AG04450 (cell line): ENCODE data around the gene NDST4. TPM values are rescaled to one million over a fixed set of nuclear protein-coding genes. Genes with fewer than 3 reads are reported as not detected.

Experiments
- CTCF ChIA-PET: fragments of 300-600, 350-600 bp; formaldehyde crosslinking; extraction: SDS; loops from one replicate; lab custom pipeline; 2022; ENCODE audit warnings: antibody characterized with exemption, inconsistent platforms; lab: Charles Lee
- POLR2A ChIA-PET: fragments of 350-600 bp; formaldehyde crosslinking; extraction: SDS; loops from one replicate; lab custom pipeline; 2021; ENCODE audit warnings: antibody characterized with exemption, inconsistent platforms; lab: Yijun Ruan, JAX
- DNase-seq: peaks from one replicate; pipeline ENCODE4 v3.0.0-alpha.2; 2011; ENCODE audit warnings: low read depth, low spot score
- H3K27ac ChIP-seq: one replicate; pipeline ENCODE4 v1.5.1; 2012; ENCODE audit warnings: low read depth, low read length, control low read depth
- H3K27me3 ChIP-seq: one replicate; pipeline ENCODE4 v1.6.0; 2012; ENCODE audit warnings: low read length; ENCODE audit not compliant: control insufficient read depth, insufficient read depth
- H3K4me3 ChIP-seq: 2 replicates; pipeline ENCODE4 v1.5.1; 2011; ENCODE audit warnings: mild to moderate bottlenecking, low read depth, low read length, control low read depth
- H3K9me3 ChIP-seq: 2 replicates; pipeline ENCODE4 v1.5.1; 2012; ENCODE audit warnings: low read length; ENCODE audit not compliant: control insufficient read depth, insufficient read depth
- polyA plus RNA-seq: library from polyadenylated mRNA; depleted of rRNA; stranded (reverse); fragments of >200 nt; gene quantifications from 2 replicates; pipeline ENCODE4 v1.2.3, GENCODE V29; 2011
- TF ChIP-seq, protein P1 (sequence below): IDR thresholded peaks from 2 replicates; pipeline ENCODE4 v1.5.1; 2011; ENCODE audit warnings: low read depth, low read length, control low read depth, inconsistent platforms

Gene NDST4
- polyA plus RNA-seq, 1 experiment, result not detected

DNA sequence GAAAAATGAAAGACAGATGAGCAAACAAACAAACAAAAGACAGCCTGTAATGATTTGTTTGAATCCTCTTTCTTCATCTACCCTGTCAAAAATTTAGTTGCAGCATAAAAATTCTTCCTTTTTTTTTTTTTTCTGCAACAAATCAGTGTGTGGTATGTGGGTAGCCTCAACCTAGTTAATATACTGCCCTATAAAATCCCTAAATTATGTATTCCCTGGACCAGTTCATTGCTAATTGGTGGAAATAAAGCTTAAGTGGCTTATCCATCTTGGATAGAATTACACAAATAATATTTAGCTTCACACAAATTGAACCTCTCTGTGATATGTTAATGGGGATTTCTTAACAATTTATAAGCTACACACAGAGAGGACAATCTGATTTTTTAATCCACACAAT is 208.4 kb downstream of the NDST4 start:
- CTCF ChIA-PET, result no interaction called here
- no peak overlapping the region for H3K4me3 ChIP-seq
- no peaks in the 10 kb centered on the region for H3K9me3 ChIP-seq
- no peak overlapping the region for H3K27ac ChIP-seq
- TF ChIP-seq, protein P1, sequence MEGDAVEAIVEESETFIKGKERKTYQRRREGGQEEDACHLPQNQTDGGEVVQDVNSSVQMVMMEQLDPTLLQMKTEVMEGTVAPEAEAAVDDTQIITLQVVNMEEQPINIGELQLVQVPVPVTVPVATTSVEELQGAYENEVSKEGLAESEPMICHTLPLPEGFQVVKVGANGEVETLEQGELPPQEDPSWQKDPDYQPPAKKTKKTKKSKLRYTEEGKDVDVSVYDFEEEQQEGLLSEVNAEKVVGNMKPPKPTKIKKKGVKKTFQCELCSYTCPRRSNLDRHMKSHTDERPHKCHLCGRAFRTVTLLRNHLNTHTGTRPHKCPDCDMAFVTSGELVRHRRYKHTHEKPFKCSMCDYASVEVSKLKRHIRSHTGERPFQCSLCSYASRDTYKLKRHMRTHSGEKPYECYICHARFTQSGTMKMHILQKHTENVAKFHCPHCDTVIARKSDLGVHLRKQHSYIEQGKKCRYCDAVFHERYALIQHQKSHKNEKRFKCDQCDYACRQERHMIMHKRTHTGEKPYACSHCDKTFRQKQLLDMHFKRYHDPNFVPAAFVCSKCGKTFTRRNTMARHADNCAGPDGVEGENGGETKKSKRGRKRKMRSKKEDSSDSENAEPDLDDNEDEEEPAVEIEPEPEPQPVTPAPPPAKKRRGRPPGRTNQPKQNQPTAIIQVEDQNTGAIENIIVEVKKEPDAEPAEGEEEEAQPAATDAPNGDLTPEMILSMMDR, result no peak
- no peak for DNase-seq
- POLR2A ChIA-PET, result no interaction called here
- H3K27me3 ChIP-seq, result no peaks in the 10 kb centered on the region

DNA sequence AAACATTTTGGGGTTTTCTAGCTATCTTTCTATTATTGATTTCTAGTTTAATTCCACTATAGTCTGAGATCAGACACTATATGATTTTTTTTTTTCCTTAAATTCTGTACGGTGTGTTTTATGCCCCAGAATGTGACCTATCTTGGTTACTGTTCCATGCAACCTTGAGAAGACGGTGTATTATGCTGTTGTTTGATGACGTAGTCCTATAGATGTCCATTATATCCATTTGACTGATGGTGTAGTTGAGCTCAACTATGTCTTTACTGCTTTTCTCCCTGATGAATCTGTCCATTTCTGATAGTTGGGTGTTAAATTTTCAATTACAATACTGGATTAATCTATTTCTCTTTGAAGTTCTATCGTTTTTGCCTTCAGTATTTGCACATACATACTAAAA is 212.5 kb downstream of the NDST4 start:
- no peak overlapping the region for H3K27ac ChIP-seq
- H3K4me3 ChIP-seq, result no peak overlapping the region
- DNase-seq, result no peak
- CTCF ChIA-PET, result no interaction called here
- TF ChIP-seq, protein P1, result no peak
- H3K27me3 ChIP-seq, result no peaks in the 10 kb centered on the region
- POLR2A ChIA-PET, result no interaction called here
- no peaks in the 10 kb centered on the region for H3K9me3 ChIP-seq

DNA sequence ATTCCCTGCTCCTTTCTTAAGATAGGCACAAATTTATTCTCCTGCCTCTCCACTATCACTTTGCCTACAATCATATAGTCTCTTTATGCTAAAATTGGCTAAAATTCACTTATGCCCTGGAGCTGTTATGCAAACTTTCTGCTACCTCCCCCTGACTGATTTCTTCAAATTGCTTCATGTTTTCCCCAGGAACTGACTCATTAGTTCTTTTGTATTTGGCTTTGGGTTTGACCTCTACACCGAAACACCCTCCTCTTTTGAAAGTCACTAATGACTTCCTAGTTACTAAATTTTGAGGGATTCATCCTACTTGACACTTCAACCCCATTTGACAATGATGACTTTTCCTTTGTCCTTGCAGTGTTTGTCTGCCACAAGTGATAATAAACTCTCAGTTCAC is 222.6 kb downstream of the NDST4 start:
- ChIA-PET POLR2A (no interaction called here), CTCF (no interaction called here)
- H3K27me3 ChIP-seq, result no peaks in the 10 kb centered on the region
- no peaks in the 10 kb centered on the region for H3K9me3 ChIP-seq
- no peak overlapping the region for H3K4me3 ChIP-seq
- TF ChIP-seq, protein P1, result no peak
- H3K27ac ChIP-seq, result no peak overlapping the region
- no peak for DNase-seq

DNA sequence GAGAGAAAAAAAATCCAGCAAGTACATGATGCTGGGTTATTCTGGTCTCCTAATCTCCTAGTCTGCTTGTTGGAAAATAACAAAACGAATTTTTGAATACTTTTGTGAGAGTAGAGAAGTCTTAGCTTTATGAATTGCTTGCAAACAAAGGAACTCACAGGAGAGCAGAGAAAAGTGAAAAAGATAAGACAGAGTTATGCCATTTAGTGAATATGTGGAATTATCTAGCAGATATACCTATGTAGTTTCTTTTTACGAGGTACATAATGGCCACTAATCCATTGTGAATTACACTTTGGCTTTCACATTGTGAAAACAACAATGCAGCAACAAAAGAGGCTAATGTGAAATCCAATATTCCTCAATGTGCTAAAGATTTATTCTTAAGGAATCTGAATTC is 226.7 kb downstream of the NDST4 start:
- Histone ChIP-seq H3K9me3 (no peaks in the 10 kb centered on the region), H3K27ac (no peak overlapping the region), H3K27me3 (no peaks in the 10 kb centered on the region), H3K4me3 (no peak overlapping the region)
- ChIA-PET CTCF (no interaction called here), POLR2A (no interaction called here)
- no peak for DNase-seq
- TF ChIP-seq, protein P1, result no peak

DNA sequence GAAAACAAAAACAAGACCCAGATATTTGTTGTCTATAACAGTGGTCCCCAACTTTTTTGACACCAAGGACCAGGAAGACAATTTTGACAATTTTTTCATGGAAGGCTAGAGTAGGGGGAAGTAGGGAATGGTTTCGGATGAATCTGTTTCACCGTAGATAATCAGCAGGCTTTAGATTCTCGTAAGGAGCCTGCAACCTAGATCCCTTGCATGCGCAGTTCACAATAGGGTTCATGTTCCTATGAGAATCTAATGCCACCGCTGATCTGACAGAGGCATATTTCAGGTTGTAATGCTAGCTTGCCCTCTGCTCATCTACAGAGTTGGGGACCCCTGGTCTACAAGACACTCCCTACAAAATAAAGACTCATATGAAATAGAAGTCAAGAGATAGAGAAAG is 229.8 kb downstream of the NDST4 start:
- H3K27ac ChIP-seq, result no peak overlapping the region
- POLR2A ChIA-PET, result no interaction called here
- TF ChIP-seq, protein P1, result no peak
- CTCF ChIA-PET, result no interaction called here
- no peak overlapping the region for H3K4me3 ChIP-seq
- H3K27me3 ChIP-seq, result no peaks in the 10 kb centered on the region
- no peaks in the 10 kb centered on the region for H3K9me3 ChIP-seq
- DNase-seq, result no peak
